Loucy (cell line): ENCODE data around the gene MDM2.

Experiments
- H2AFZ ChIP-seq: fragments of 200-600 bp; sonication (generic); 2 replicates; pipeline ENCODE4 v1.6.0; 2016; ENCODE audit warnings: antibody characterized with exemption, mild to moderate bottlenecking, low read length, moderate library complexity
- H3F3A ChIP-seq: fragments of 200-600 bp; 2 replicates; pipeline ENCODE4 v1.6.0; 2016; ENCODE audit warnings: antibody characterized with exemption, low read depth, mild to moderate bottlenecking
- H3K27me3 ChIP-seq: fragments of 200-600 bp; sonication (generic); 2 replicates; pipeline ENCODE4 v1.6.1; 2014; ENCODE audit warnings: low read length, mild to moderate bottlenecking; ENCODE audit not compliant: insufficient read depth, poor library complexity, severe bottlenecking
- H3K36me3 ChIP-seq: fragments of 200-600 bp; sonication (generic); 2 replicates; pipeline ENCODE4 v1.6.1; 2016; ENCODE audit warnings: low read length; ENCODE audit not compliant: insufficient read depth
- H3K4me1 ChIP-seq: fragments of 200-600 bp; sonication (generic); 2 replicates; pipeline ENCODE4 v1.5.1; 2014; ENCODE audit warnings: low read length, mild to moderate bottlenecking; ENCODE audit not compliant: insufficient read depth, poor library complexity, severe bottlenecking
- H3K4me2 ChIP-seq: fragments of 200-600 bp; sonication (generic); 2 replicates; pipeline ENCODE4 v1.6.0; 2014; ENCODE audit warnings: antibody characterized with exemption, low read length, low read depth, mild to moderate bottlenecking; ENCODE audit not compliant: poor library complexity, severe bottlenecking
- H3K4me3 ChIP-seq: fragments of 200-600 bp; sonication (generic); 2 replicates; pipeline ENCODE4 v1.5.1; 2014; ENCODE audit warnings: low read length, mild to moderate bottlenecking, mixed read lengths; ENCODE audit not compliant: poor library complexity, severe bottlenecking
- H3K79me2 ChIP-seq: fragments of 200-600 bp; sonication (generic); 2 replicates; pipeline ENCODE4 v1.6.1; 2014; ENCODE audit warnings: low read length; ENCODE audit not compliant: insufficient read depth
- H3K9ac ChIP-seq: fragments of 200-600 bp; sonication (generic); 2 replicates; pipeline ENCODE4 v1.6.0; 2014; ENCODE audit warnings: mild to moderate bottlenecking, low read depth, low read length, moderate library complexity; ENCODE audit not compliant: poor library complexity, severe bottlenecking
- H3K9me2 ChIP-seq: fragments of 200-600 bp; sonication (generic); replicated peaks from 2 replicates; pipeline ENCODE4 v1.6.1; 2016; ENCODE audit warnings: low read depth, low read length, mixed read lengths
- H3K9me3 ChIP-seq: fragments of 200-600 bp; sonication (generic); 2 replicates; pipeline ENCODE4 v1.6.1; 2014; ENCODE audit warnings: mild to moderate bottlenecking, antibody characterized with exemption, low read length, low read depth; ENCODE audit not compliant: insufficient read depth
- H4K20me1 ChIP-seq: fragments of 200-600 bp; sonication (generic); 2 replicates; pipeline ENCODE4 v1.6.0; 2014; ENCODE audit warnings: antibody characterized with exemption, low read length, mild to moderate bottlenecking; ENCODE audit not compliant: insufficient read depth, poor library complexity, severe bottlenecking
- CTCF ChIP-seq: fragments of 200-600 bp; sonication (generic); conservative IDR thresholded peaks from 2 replicates; pipeline ENCODE4 v1.5.1; 2014; ENCODE audit warnings: mild to moderate bottlenecking, antibody characterized with exemption, low read length
- EZH2phosphoT487 ChIP-seq: fragments of 200-600 bp; IDR thresholded peaks from 2 replicates; pipeline ENCODE4 v1.6.1; 2018; ENCODE audit warnings: antibody characterized with exemption, mild to moderate bottlenecking, moderate library complexity, borderline replicate concordance

The MDM2 gene

GRCh38 chr12:68825569-68826217 is 17.7 kb downstream of the MDM2 start:
- Histone ChIP-seq H3K4me2 (no peak overlapping the region), H3K9me2 (no peaks in the 10 kb centered on the region), H3K79me2 (peaks cover 21% of the 10 kb centered on the region), H3K4me3 (no peak overlapping the region), H2AFZ (no peak overlapping the region), H4K20me1 (peaks cover 23% of the 10 kb centered on the region), H3F3A (peaks cover 9% of the 10 kb centered on the region; the same call in 1 of the 2 replicates), H3K4me1 (no peaks in the 10 kb centered on the region), H3K9ac (no peak overlapping the region), H3K9me3 (no peaks in the 10 kb centered on the region), H3K27me3 (no peaks in the 10 kb centered on the region), H3K36me3 (peaks cover 93% of the 10 kb centered on the region)
- no peak for TF ChIP-seq CTCF
- no peak for TF ChIP-seq EZH2phosphoT487

DNA sequence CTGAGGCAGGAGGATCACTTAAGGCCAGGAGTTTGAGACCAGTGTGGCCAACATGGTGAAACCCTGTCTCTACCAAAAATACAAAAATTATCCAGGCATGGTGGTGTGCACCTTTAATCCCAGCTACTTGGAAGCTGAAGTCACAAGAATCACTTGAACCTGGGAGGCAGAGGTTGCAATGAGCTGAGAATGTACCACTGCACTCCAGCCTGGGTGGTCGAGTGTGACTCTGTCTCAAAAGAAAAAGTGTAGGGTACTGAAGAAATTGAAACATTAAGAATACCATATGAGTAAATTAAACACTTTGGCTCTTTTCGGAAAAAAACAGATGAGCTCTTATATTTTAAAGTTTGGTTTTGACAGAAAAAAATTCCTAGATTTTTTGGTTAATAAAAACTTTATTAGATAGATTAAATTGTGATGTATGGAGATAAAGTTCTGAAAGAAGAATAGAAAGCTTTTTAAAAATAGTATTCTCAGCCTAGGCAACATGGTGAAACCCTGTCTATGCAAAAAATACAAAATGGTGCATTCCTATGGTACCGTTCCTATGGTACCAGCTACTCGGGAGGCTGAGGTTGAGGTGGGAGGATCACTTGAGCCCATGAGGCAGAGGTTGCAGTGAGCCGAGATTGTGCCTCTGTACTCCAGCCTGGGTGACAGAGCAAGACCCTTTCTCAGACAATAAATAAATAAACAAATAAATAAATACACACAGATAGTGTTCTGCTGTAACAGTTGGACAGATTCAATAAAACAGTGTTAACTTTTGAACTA is 20.1 kb downstream of the MDM2 start:
- no peak for TF ChIP-seq CTCF
- no peak for TF ChIP-seq EZH2phosphoT487
- H3K79me2 ChIP-seq = peaks cover 4% of the 10 kb centered on the region; the same call in 1 of the 2 replicates
- no peak overlapping the region for H3K4me3 ChIP-seq
- H3F3A ChIP-seq = peaks cover 9% of the 10 kb centered on the region; the same call in 1 of the 2 replicates
- H4K20me1 ChIP-seq = peaks cover 22% of the 10 kb centered on the region
- no peak overlapping the region for H3K9ac ChIP-seq
- H3K9me2 ChIP-seq = no peaks in the 10 kb centered on the region
- no peak overlapping the region for H3K4me2 ChIP-seq
- H3K9me3 ChIP-seq = no peaks in the 10 kb centered on the region
- peaks cover 90% of the 10 kb centered on the region for H3K36me3 ChIP-seq
- H2AFZ ChIP-seq = no peak overlapping the region
- no peaks in the 10 kb centered on the region for H3K4me1 ChIP-seq
- H3K27me3 ChIP-seq = no peaks in the 10 kb centered on the region

DNA sequence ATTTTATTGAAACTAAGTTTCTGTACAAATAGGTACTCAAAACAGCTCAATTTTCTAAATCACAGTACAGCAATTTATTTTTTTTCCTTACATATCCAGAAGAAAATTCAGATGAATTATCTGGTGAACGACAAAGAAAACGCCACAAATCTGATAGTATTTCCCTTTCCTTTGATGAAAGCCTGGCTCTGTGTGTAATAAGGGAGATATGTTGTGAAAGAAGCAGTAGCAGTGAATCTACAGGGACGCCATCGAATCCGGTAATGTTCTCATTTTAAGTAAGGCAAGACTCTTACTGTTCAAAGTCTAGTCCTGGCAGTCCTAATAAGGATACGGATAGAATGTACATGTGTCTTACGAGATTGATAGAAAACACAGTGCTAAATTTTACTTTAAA is 20.7 kb downstream of the MDM2 start:
- H3K4me1 ChIP-seq = no peaks in the 10 kb centered on the region
- no peaks in the 10 kb centered on the region for H3K9me3 ChIP-seq
- no peaks in the 10 kb centered on the region for H3K27me3 ChIP-seq
- no peaks in the 10 kb centered on the region for H3K9me2 ChIP-seq
- peaks cover 4% of the 10 kb centered on the region; the same call in 1 of the 2 replicates for H3K79me2 ChIP-seq
- no peak overlapping the region for H3K9ac ChIP-seq
- no peak for TF ChIP-seq EZH2phosphoT487
- no peak for TF ChIP-seq CTCF
- H2AFZ ChIP-seq = no peak overlapping the region
- peaks cover 21% of the 10 kb centered on the region for H4K20me1 ChIP-seq
- H3K36me3 ChIP-seq = peaks cover 88% of the 10 kb centered on the region
- no peak overlapping the region for H3K4me3 ChIP-seq
- H3K4me2 ChIP-seq = no peak overlapping the region
- peaks cover 9% of the 10 kb centered on the region; the same call in 1 of the 2 replicates for H3F3A ChIP-seq
